ENCODE results near the gene PRSS48. TPM values are rescaled to one million over a fixed set of nuclear protein-coding genes. Genes with fewer than 3 reads are reported as not detected.
A peak's percentile ranks its signal among the peaks of the same experiment; 100 is the strongest.
"Not testable (repeated sequence)": the region's sequence is repeated elsewhere in the genome, so short reads cannot be mapped to it uniquely, and the experiment has no call there.

Gene PRSS48
- total RNA-seq, 1 donor from 2014 or later: not detected

GRCh38 chr4:151319490-151319889 lies 42.5 kb downstream of the PRSS48 start:
- no peak overlapping the region for H3K27ac ChIP-seq
- H3K9ac ChIP-seq: no peak overlapping the region
- no peaks in the 10 kb centered on the region for H3K9me3 ChIP-seq (ENCODE audit: low read depth)
- Mint-ChIP-seq H3K4me3 (no peak overlapping the region), H3K27ac (no peak overlapping the region), H3K36me3 (peaks cover 14% of the 10 kb centered on the region), H3K4me1 (peaks cover 43% of the 10 kb centered on the region), H3K27me3 (ENCODE audit: insufficient read depth, low read depth) (no peaks in the 10 kb centered on the region), H3K9me3 (no peaks in the 10 kb centered on the region)
- H4K20me1 ChIP-seq (ENCODE audit: low read depth): peaks cover 56% of the 10 kb centered on the region
- H3K4me3 ChIP-seq: no peak overlapping the region
- no peak overlapping the region for H3K4me2 ChIP-seq
- peaks cover 20% of the 10 kb centered on the region for H3F3A ChIP-seq (ENCODE audit: low read depth)
- H2AFZ ChIP-seq (replicated peaks): no peak overlapping the region
- no peaks in the 10 kb centered on the region for H3K27me3 ChIP-seq
- no peak for TF ChIP-seq EZH2phosphoT487 (IDR thresholded peaks at IDR 0.05)
- no peak for TF ChIP-seq CTCF (IDR thresholded peaks at IDR 0.05)
- TF ChIP-seq EZH2 (IDR thresholded peaks at IDR 0.05): no peak
- peaks cover 35% of the 10 kb centered on the region for H3K4me1 ChIP-seq
- no peak for DNase-seq (ENCODE audit: low spot score)
- H3K79me2 ChIP-seq (ENCODE audit: low read depth): peaks cover 97% of the 10 kb centered on the region
- H3K36me3 ChIP-seq: no peaks in the 10 kb centered on the region

DNA sequence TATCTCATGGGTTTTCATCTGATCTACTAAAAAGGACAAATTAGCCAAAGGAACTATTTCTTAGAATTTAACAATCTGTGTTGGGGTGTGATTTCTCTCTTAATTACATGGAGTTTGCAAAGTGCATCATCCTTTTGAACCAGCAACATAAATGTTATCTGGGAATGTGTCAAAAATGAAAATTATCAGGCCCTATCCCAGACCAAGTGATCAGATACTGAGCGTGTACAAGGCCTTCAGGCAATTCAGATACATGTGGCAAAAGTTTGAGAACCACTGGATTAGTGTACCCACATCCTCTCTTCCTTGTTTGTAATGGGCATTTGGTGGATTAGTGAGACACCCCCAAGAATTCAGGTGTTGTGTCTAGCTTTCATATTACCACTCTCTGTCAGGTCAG lies 44.6 kb downstream of the PRSS48 start:
- Mint-ChIP-seq H3K4me3 (no peak overlapping the region), H3K27ac (peak overlapping the region; percentile 16), H3K27me3 (ENCODE audit: insufficient read depth, low read depth) (no peaks in the 10 kb centered on the region), H3K9me3 (peaks cover 4% of the 10 kb centered on the region), H3K4me1 (peaks cover 44% of the 10 kb centered on the region), H3K36me3 (peaks cover 11% of the 10 kb centered on the region)
- Histone ChIP-seq H3K4me2 (peak overlapping the region; percentile 17), H2AFZ (replicated peaks) (no peak overlapping the region), H3K36me3 (no peaks in the 10 kb centered on the region), H4K20me1 (ENCODE audit: low read depth) (peaks cover 39% of the 10 kb centered on the region), H3K9me3 (ENCODE audit: low read depth) (no peaks in the 10 kb centered on the region), H3K27me3 (peaks cover 1% of the 10 kb centered on the region), H3F3A (ENCODE audit: low read depth) (peaks cover 23% of the 10 kb centered on the region), H3K4me3 (no peak overlapping the region), H3K4me1 (peaks cover 39% of the 10 kb centered on the region), H3K79me2 (ENCODE audit: low read depth) (peaks cover 76% of the 10 kb centered on the region), H3K9ac (no peak overlapping the region), H3K27ac (no peak overlapping the region)
- no peak for DNase-seq (ENCODE audit: low spot score)
- TF ChIP-seq EZH2phosphoT487 (IDR thresholded peaks at IDR 0.05): no peak
- TF ChIP-seq EZH2 (IDR thresholded peaks at IDR 0.05): no peak
- TF ChIP-seq CTCF (IDR thresholded peaks at IDR 0.05): no peak

DNA sequence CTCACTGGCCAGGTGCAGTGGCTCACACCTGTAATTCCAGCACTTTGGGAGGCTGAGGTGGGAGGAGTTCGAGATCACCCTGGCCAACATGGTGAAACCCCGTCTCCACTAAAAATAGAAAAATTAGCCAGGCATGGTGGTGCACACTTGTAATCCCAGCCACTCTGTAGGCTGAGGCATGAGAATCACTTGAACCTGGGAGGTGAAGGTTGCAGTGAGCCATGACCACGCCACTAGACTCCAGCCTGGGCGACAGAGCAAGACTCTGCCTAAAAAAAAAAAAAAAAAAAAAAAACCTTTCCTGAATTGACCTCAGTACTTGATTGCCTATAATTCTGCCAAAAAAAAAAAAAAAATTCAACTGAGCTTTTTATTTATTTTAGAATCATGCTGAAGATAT lies 45.2 kb downstream of the PRSS48 start:
- Histone ChIP-seq H3K79me2 (ENCODE audit: low read depth) (peaks cover 70% of the 10 kb centered on the region), H4K20me1 (ENCODE audit: low read depth) (peaks cover 33% of the 10 kb centered on the region), H3K4me1 (peaks cover 35% of the 10 kb centered on the region), H3F3A (ENCODE audit: low read depth) (peaks cover 29% of the 10 kb centered on the region), H3K4me3 (peak overlapping the region; percentile 72), H3K4me2 (peak overlapping the region; percentile 17)
- not testable (repeated sequence) for H3K36me3 ChIP-seq; H3K27me3 ChIP-seq; H3K9me3 Mint-ChIP-seq; H3K27ac Mint-ChIP-seq; H3K4me3 Mint-ChIP-seq; H3K9ac ChIP-seq; H3K9me3 ChIP-seq (ENCODE audit: low read depth); H2AFZ ChIP-seq (replicated peaks); H3K27ac ChIP-seq; DNase-seq (ENCODE audit: low spot score); H3K27me3 Mint-ChIP-seq (ENCODE audit: insufficient read depth, low read depth)
- Mint-ChIP-seq H3K36me3 (peaks cover 11% of the 10 kb centered on the region), H3K4me1 (peaks cover 39% of the 10 kb centered on the region)

- peaks cover 66% of the 10 kb centered on the region for H3K79me2 ChIP-seq (ENCODE audit: low read depth)
- DNase-seq (ENCODE audit: low spot score): no peak
- TF ChIP-seq EZH2phosphoT487 (IDR thresholded peaks at IDR 0.05) (no peak), EZH2 (IDR thresholded peaks at IDR 0.05) (no peak), CTCF (IDR thresholded peaks at IDR 0.05) (no peak)
- Mint-ChIP-seq H3K27ac (no peak overlapping the region), H3K27me3 (ENCODE audit: insufficient read depth, low read depth) (no peaks in the 10 kb centered on the region), H3K4me3 (peak overlapping the region; percentile 85), H3K36me3 (peaks cover 11% of the 10 kb centered on the region), H3K4me1 (peaks cover 35% of the 10 kb centered on the region), H3K9me3 (peaks cover 4% of the 10 kb centered on the region)
- H3K4me3 ChIP-seq: peak overlapping the region; percentile 72
- peaks cover 29% of the 10 kb centered on the region for H4K20me1 ChIP-seq (ENCODE audit: low read depth)
- no peaks in the 10 kb centered on the region for H3K36me3 ChIP-seq
- peaks cover 6% of the 10 kb centered on the region for H3K27me3 ChIP-seq
- H3F3A ChIP-seq (ENCODE audit: low read depth): peaks cover 29% of the 10 kb centered on the region
- H3K9ac ChIP-seq: no peak overlapping the region
- H3K27ac ChIP-seq: no peak overlapping the region
- H3K4me2 ChIP-seq: peak overlapping the region; percentile 91
- peaks cover 32% of the 10 kb centered on the region for H3K4me1 ChIP-seq
- no peak overlapping the region for H2AFZ ChIP-seq (replicated peaks)
- H3K9me3 ChIP-seq (ENCODE audit: low read depth): no peaks in the 10 kb centered on the region
Observed at GRCh38 chr4:151322570-151322969, 45.6 kb downstream of the PRSS48 start.

All from neural progenitor cell (in vitro differentiated cells).